Central memory CD8-positive, alpha-beta T cell (primary cell): ENCODE data around the gene OR52K1.
"Not testable (repeated sequence)": the region's sequence is repeated elsewhere in the genome, so short reads cannot be mapped to it uniquely, and the experiment has no call there.

Experiments
- ATAC-seq: fragments of 150-1000 bp; cut with Tn5 transposase; replicated peaks from 2 replicates; pipeline ENCODE4 v1.10.0; 2022; ENCODE audit warnings: mild to moderate bottlenecking, moderate FRiP score, moderate number of reproducible peaks; ENCODE audit not compliant: poor library complexity, severe bottlenecking; ENCODE audit errors: extremely low read depth
- DNase-seq, 2 donors: peaks; one replicate each; pipeline ENCODE4 v3.0.0; 2021; ENCODE audit warnings: low spot score in 2 of 2
- H3K27ac Mint-ChIP-seq: one replicate; pipeline ENCODE4 v1.8.0; 2022; ENCODE audit warnings: low read depth, mild to moderate bottlenecking, moderate library complexity, mixed read lengths
- H3K27me3 Mint-ChIP-seq: one replicate; pipeline ENCODE4 v1.8.0; 2022; ENCODE audit warnings: mixed read lengths
- H3K36me3 Mint-ChIP-seq: one replicate; pipeline ENCODE4 v1.8.0; 2022; ENCODE audit warnings: mild to moderate bottlenecking, moderate library complexity, mixed read lengths; ENCODE audit not compliant: insufficient read depth
- H3K4me1 Mint-ChIP-seq: one replicate; pipeline ENCODE4 v1.8.0; 2022; ENCODE audit warnings: mixed read lengths
- H3K4me3 Mint-ChIP-seq: one replicate; pipeline ENCODE4 v1.8.0; 2022; ENCODE audit warnings: mild to moderate bottlenecking, moderate library complexity, mixed read lengths
- H3K9me3 Mint-ChIP-seq: one replicate; pipeline ENCODE4 v1.8.0; 2022; ENCODE audit warnings: mixed read lengths

The OR52K1 gene

GRCh38 chr11:4496557-4497248 lies 14.3 kb downstream of the OR52K1 start:
- Mint-ChIP-seq H3K9me3 (no peaks in the 10 kb centered on the region), H3K36me3 (no peaks in the 10 kb centered on the region), H3K4me1 (no peaks in the 10 kb centered on the region), H3K27ac (no peak overlapping the region), H3K4me3 (no peak overlapping the region), H3K27me3 (peaks cover 47% of the 10 kb centered on the region)
- DNase-seq = no peak
- no peak for ATAC-seq

GRCh38 chr11:4508886-4509285 lies 26.4 kb downstream of the OR52K1 start:
- Mint-ChIP-seq H3K27ac (no peak overlapping the region), H3K9me3 (no peaks in the 10 kb centered on the region), H3K4me1 (no peaks in the 10 kb centered on the region), H3K4me3 (no peak overlapping the region), H3K36me3 (no peaks in the 10 kb centered on the region), H3K27me3 (peaks cover 59% of the 10 kb centered on the region)
- no peak for ATAC-seq
- DNase-seq = no peak

- no peak for ATAC-seq
- no peaks in the 10 kb centered on the region for H3K36me3 Mint-ChIP-seq
- H3K27ac Mint-ChIP-seq = no peak overlapping the region
- no peak overlapping the region for H3K4me3 Mint-ChIP-seq
- DNase-seq = no peak
- H3K9me3 Mint-ChIP-seq = no peaks in the 10 kb centered on the region
- H3K4me1 Mint-ChIP-seq = no peaks in the 10 kb centered on the region
- peaks cover 57% of the 10 kb centered on the region for H3K27me3 Mint-ChIP-seq
These were observed 29.1 kb downstream of the OR52K1 start for GRCh38 chr11:4511282-4512245.

DNA sequence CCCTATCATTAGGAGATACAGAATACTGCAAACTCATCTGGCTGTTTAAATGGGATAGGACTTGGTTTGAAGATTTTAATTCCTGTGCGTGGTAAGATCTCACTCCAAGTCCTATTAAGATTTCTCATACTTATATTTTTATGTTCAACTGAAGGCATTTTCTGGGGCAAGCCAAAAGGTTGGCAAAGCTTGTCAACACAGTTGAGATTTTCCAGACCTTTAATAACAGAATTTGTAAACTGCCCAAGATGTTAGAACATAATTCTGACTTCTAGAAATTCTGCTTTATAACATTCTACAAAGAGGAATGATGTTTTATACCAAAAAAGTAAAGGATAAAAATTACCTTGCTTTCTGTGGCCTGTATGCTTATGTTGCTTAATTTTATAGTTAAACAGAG lies 31.8 kb downstream of the OR52K1 start:
- Mint-ChIP-seq H3K27ac (no peak overlapping the region), H3K4me3 (no peak overlapping the region), H3K36me3 (peaks cover 2% of the 10 kb centered on the region), H3K9me3 (no peaks in the 10 kb centered on the region), H3K4me1 (no peaks in the 10 kb centered on the region), H3K27me3 (peaks cover 45% of the 10 kb centered on the region)
- DNase-seq (no peak), ATAC-seq (no peak)

GRCh38 chr11:4522339-4522738 lies 39.9 kb downstream of the OR52K1 start:
- peaks cover 86% of the 10 kb centered on the region for H3K27me3 Mint-ChIP-seq
- no peak for DNase-seq
- peaks cover 2% of the 10 kb centered on the region for H3K36me3 Mint-ChIP-seq
- H3K27ac Mint-ChIP-seq = no peak overlapping the region
- H3K9me3 Mint-ChIP-seq = no peaks in the 10 kb centered on the region
- no peak for ATAC-seq
- H3K4me1 Mint-ChIP-seq = no peaks in the 10 kb centered on the region
- no peak overlapping the region for H3K4me3 Mint-ChIP-seq

GRCh38 chr11:4522752-4523151 lies 40.3 kb downstream of the OR52K1 start:
- H3K4me3 Mint-ChIP-seq = no peak overlapping the region
- H3K4me1 Mint-ChIP-seq = no peaks in the 10 kb centered on the region
- no peak overlapping the region for H3K27ac Mint-ChIP-seq
- no peaks in the 10 kb centered on the region for H3K9me3 Mint-ChIP-seq
- DNase-seq (no peak), ATAC-seq (no peak)
- H3K27me3 Mint-ChIP-seq = peaks cover 89% of the 10 kb centered on the region
- peaks cover 2% of the 10 kb centered on the region for H3K36me3 Mint-ChIP-seq

DNA sequence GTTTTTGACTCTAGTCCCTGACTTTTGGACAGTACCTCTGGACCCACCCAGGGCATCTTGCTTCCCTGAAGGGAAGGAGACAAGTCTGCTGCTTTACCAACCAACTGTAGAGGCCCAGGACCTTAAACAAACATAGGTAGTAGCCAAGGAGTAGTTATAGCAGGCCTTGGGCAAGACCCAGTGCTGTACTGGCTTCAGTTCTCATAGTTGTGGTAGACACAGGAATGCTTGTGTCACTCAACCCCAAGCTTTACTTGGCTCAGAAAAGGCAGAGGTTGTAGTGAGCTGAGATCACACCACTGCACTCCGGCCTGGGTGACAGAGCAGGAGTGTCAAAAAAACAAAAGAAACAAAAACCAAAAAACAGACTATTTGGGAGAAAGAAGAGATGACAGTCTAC lies 41.2 kb downstream of the OR52K1 start:
- no peak for DNase-seq
- Mint-ChIP-seq H3K36me3 (no peaks in the 10 kb centered on the region), H3K27me3 (peaks cover 88% of the 10 kb centered on the region), H3K27ac (no peak overlapping the region), H3K9me3 (no peaks in the 10 kb centered on the region), H3K4me1 (no peaks in the 10 kb centered on the region), H3K4me3 (no peak overlapping the region)
- no peak for ATAC-seq

DNA sequence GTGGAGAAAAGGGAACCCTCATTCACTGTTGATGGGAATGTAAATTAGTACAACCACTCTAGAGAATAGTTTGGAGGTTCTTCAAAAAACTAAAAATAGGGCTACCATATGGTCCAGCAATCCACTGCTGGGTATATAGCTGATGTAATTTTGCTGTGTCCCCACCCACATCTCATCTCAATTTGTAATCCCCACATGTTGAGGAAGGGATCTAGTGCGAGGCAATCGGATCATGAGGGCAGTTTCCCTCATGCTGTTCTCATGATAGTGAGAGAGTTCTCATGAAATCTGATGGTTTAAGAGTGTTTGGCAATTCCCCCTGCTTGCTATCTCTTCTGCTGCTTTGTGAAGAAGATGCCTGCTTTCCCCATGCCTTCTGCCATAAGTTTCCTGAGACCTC lies 45.5 kb downstream of the OR52K1 start:
- no peaks in the 10 kb centered on the region for H3K4me1 Mint-ChIP-seq
- H3K27ac Mint-ChIP-seq = no peak overlapping the region
- H3K27me3 Mint-ChIP-seq = peaks cover 69% of the 10 kb centered on the region
- H3K9me3 Mint-ChIP-seq = no peaks in the 10 kb centered on the region
- H3K4me3 Mint-ChIP-seq = no peak overlapping the region
- DNase-seq = no peak
- no peak for ATAC-seq
- no peaks in the 10 kb centered on the region for H3K36me3 Mint-ChIP-seq

GRCh38 chr11:4531686-4532085 lies 49.2 kb downstream of the OR52K1 start:
- H3K36me3 Mint-ChIP-seq, H3K4me1 Mint-ChIP-seq, ATAC-seq, H3K9me3 Mint-ChIP-seq, H3K27ac Mint-ChIP-seq, DNase-seq, H3K4me3 Mint-ChIP-seq: not testable (repeated sequence)
- H3K27me3 Mint-ChIP-seq = peaks cover 35% of the 10 kb centered on the region

GRCh38 chr11:4539603-4540219 lies 57.3 kb downstream of the OR52K1 start:
- H3K9me3 Mint-ChIP-seq = no peaks in the 10 kb centered on the region
- no peak overlapping the region for H3K27ac Mint-ChIP-seq
- no peaks in the 10 kb centered on the region for H3K4me1 Mint-ChIP-seq
- no peaks in the 10 kb centered on the region for H3K36me3 Mint-ChIP-seq
- H3K4me3 Mint-ChIP-seq = no peak overlapping the region
- ATAC-seq (no peak), DNase-seq (no peak)
- no peaks in the 10 kb centered on the region for H3K27me3 Mint-ChIP-seq

- Mint-ChIP-seq H3K4me3 (no peak overlapping the region), H3K27me3 (no peaks in the 10 kb centered on the region), H3K27ac (no peak overlapping the region), H3K36me3 (no peaks in the 10 kb centered on the region), H3K9me3 (no peaks in the 10 kb centered on the region), H3K4me1 (no peaks in the 10 kb centered on the region)
- no peak for ATAC-seq
- no peak for DNase-seq
These were observed 58.6 kb downstream of the OR52K1 start for GRCh38 chr11:4541071-4541470.
